Hepatocyte (in vitro differentiated cells): Measurements from ENCODE around the gene DOCK4. TPM values are rescaled to one million over a fixed set of nuclear protein-coding genes. Genes with fewer than 3 reads are reported as not detected.

ENCODE experiments used
- DNase-seq: peaks from one replicate; pipeline ENCODE4 v3.0.0-alpha.2; 2016; ENCODE audit warnings: low spot score
- H2AFZ ChIP-seq: fragments of 200-600 bp; sonication (generic); 2 replicates; pipeline ENCODE4 v1.6.0; 2016; ENCODE audit warnings: antibody characterized with exemption, mild to moderate bottlenecking
- H3K27ac ChIP-seq: fragments of 200-600 bp; sonication (generic); 2 replicates; pipeline ENCODE4 v1.5.1; 2016; ENCODE audit warnings: mild to moderate bottlenecking
- H3K27me3 ChIP-seq: fragments of 200-600 bp; sonication (generic); 2 replicates; pipeline ENCODE4 v1.6.1; 2016
- H3K36me3 ChIP-seq: fragments of 200-600 bp; sonication (generic); replicated peaks from 2 replicates; pipeline ENCODE4 v1.5.1; 2016; ENCODE audit warnings: low read depth; ENCODE audit not compliant: insufficient read depth
- H3K4me1 ChIP-seq: fragments of 200-600 bp; sonication (generic); 2 replicates; pipeline ENCODE4 v1.5.1; 2016; ENCODE audit warnings: mild to moderate bottlenecking, moderate library complexity; ENCODE audit not compliant: insufficient read depth
- H3K4me2 ChIP-seq: fragments of 200-600 bp; sonication (generic); 2 replicates; pipeline ENCODE4 v1.6.0; 2016
- H3K4me3 ChIP-seq: fragments of 200-600 bp; sonication (generic); 2 replicates; pipeline ENCODE4 v1.5.1; 2016; ENCODE audit warnings: mild to moderate bottlenecking
- H3K79me2 ChIP-seq: fragments of 200-600 bp; sonication (generic); 2 replicates; pipeline ENCODE4 v1.6.0; 2017; ENCODE audit warnings: mild to moderate bottlenecking
- H3K9me2 ChIP-seq: fragments of 200-600 bp; sonication (generic); replicated peaks from 2 replicates; pipeline ENCODE4 v1.6.0; 2017; ENCODE audit warnings: mild to moderate bottlenecking; ENCODE audit not compliant: insufficient read depth
- H3K9me3 ChIP-seq: fragments of 200-600 bp; sonication (generic); 2 replicates; pipeline ENCODE4 v1.5.1; 2016; ENCODE audit warnings: low read depth, mild to moderate bottlenecking
- H4K20me1 ChIP-seq: fragments of 200-600 bp; sonication (generic); 2 replicates; pipeline ENCODE4 v1.6.0; 2016; ENCODE audit warnings: mild to moderate bottlenecking; ENCODE audit not compliant: insufficient read depth, poor library complexity, severe bottlenecking
- EZH2 ChIP-seq: fragments of 200-600 bp; sonication (generic); IDR thresholded peaks from 2 replicates; pipeline ENCODE4 v1.6.1; 2016; ENCODE audit warnings: antibody characterized with exemption, mild to moderate bottlenecking, borderline replicate concordance
- EZH2phosphoT487 ChIP-seq: fragments of 200-600 bp; sonication (generic); IDR thresholded peaks from one replicate; pipeline ENCODE4 v1.6.1; 2018; ENCODE audit warnings: antibody characterized with exemption, mild to moderate bottlenecking, low read depth, moderate library complexity; ENCODE audit not compliant: unreplicated experiment, severe bottlenecking
- WGBS: methylation state at CpG from one replicate; pipeline ENCODE4 v1.1.6; 2016; ENCODE audit warnings: low lambda C conversion rate; ENCODE audit errors: missing lambda C conversion rate; 5-methylcytosine and 5-hydroxymethylcytosine counted together
- polyA plus RNA-seq: library from polyadenylated mRNA; unstranded; fragments of >200 nt; fragmentation: Nextera tagmentation; extraction: Ambion mirVana; gene quantifications from 2 replicates; pipeline ENCODE4 v1.2.1, GENCODE V29; 2016
- total RNA-seq: library from RNA; depleted of rRNA; stranded (reverse); fragments of >200 nt; gene quantifications from 2 replicates; pipeline ENCODE4 v1.2.3, GENCODE V29; 2014
- TF ChIP-seq, protein P1 (sequence below): fragments of 200-600 bp; sonication (generic); IDR thresholded peaks from 2 replicates; pipeline ENCODE4 v1.5.1; 2016; ENCODE audit warnings: antibody characterized with exemption, mild to moderate bottlenecking; ENCODE audit not compliant: poor library complexity

Gene DOCK4
- total and polyA plus RNA-seq, 2 experiments from 2014 or later = 4.4 to 22.9 TPM

DNA sequence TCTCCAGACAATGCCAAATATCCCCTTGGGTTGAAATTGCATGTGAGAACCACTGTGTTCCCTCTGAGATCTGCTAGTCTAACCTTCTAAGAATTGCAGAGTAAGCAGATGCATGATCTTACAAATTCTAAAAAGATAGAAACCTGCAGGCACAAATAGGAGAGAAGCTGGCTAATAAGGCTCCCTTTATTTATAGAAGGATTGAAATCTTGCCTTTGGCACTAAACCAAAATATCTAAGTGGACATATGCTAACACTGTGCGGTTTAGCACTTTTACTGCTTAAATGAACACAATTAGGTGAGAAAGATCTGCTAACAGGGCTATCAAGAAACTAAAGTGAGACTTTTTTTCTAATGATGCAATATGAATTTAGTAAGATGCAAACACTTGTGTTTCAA, 225.5 kb downstream of the DOCK4 start:
- Histone ChIP-seq H3K27ac (no peak overlapping the region), H3K27me3 (no peaks in the 10 kb centered on the region), H3K9me3 (no peaks in the 10 kb centered on the region), H3K9me2 (no peaks in the 10 kb centered on the region), H3K36me3 (no peaks in the 10 kb centered on the region), H3K4me3 (no peak overlapping the region), H4K20me1 (no peaks in the 10 kb centered on the region), H3K79me2 (no peaks in the 10 kb centered on the region), H2AFZ (no peak overlapping the region), H3K4me1 (no peaks in the 10 kb centered on the region), H3K4me2 (no peak overlapping the region)
- WGBS = 95% methylated on average over 1 of the region's 1 CpG
- TF ChIP-seq EZH2 (no peak), EZH2phosphoT487 (no peak)
- TF ChIP-seq, protein P1, sequence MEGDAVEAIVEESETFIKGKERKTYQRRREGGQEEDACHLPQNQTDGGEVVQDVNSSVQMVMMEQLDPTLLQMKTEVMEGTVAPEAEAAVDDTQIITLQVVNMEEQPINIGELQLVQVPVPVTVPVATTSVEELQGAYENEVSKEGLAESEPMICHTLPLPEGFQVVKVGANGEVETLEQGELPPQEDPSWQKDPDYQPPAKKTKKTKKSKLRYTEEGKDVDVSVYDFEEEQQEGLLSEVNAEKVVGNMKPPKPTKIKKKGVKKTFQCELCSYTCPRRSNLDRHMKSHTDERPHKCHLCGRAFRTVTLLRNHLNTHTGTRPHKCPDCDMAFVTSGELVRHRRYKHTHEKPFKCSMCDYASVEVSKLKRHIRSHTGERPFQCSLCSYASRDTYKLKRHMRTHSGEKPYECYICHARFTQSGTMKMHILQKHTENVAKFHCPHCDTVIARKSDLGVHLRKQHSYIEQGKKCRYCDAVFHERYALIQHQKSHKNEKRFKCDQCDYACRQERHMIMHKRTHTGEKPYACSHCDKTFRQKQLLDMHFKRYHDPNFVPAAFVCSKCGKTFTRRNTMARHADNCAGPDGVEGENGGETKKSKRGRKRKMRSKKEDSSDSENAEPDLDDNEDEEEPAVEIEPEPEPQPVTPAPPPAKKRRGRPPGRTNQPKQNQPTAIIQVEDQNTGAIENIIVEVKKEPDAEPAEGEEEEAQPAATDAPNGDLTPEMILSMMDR = no peak
- no peak for DNase-seq

DNA sequence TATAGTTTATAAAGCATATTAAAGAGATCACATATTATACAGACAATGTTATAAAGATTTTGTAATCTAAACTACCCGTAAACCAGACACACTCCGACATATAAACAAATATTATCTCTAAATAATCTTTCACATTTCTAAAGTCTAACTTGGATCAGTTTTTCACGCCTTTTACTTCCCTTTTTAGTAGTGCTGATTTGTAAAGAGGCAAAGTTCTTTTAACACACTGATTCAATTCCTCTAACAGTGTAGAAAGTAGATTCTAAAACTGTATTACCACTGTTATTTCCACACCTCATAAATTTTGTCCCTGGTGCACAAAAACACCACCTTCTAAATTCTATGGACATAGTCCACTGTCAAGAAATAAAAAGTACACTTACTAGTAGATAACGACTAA, 230.9 kb downstream of the DOCK4 start:
- no peak overlapping the region for H3K4me3 ChIP-seq
- no peaks in the 10 kb centered on the region for H3K36me3 ChIP-seq
- no peak for DNase-seq
- H3K27ac ChIP-seq = no peak overlapping the region
- no peaks in the 10 kb centered on the region for H3K79me2 ChIP-seq
- no peak overlapping the region for H3K4me2 ChIP-seq
- H3K9me3 ChIP-seq = no peaks in the 10 kb centered on the region
- no peaks in the 10 kb centered on the region for H3K27me3 ChIP-seq
- TF ChIP-seq, protein P1 = no peak
- TF ChIP-seq EZH2phosphoT487 = no peak
- H3K9me2 ChIP-seq = no peaks in the 10 kb centered on the region
- no peak overlapping the region for H2AFZ ChIP-seq
- H4K20me1 ChIP-seq = no peaks in the 10 kb centered on the region
- 83% methylated on average over 4 of the region's 4 CpGs for WGBS
- no peaks in the 10 kb centered on the region for H3K4me1 ChIP-seq

DNA sequence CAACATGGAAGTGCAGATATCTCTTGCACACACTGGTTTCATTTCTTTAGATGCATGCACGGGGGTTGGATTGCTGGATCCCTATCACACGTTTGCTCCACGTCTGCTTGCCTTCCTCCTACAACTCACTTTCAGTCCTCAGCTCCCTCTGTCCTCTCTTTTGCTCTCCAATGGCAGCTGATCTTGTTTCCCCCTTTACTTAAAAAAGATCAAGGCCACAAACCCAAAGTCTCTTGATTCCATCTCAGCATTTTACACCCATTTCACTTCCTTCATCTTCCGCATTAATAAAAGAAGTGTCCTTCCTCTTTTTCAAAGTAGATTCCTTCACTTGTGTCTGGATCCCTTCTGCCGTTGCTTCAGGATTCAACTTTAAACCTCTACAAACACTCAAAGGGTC, 245.2 kb downstream of the DOCK4 start:
- TF ChIP-seq, protein P1 = no peak
- TF ChIP-seq EZH2phosphoT487 = no peak
- no peak for TF ChIP-seq EZH2
- no peak overlapping the region for H3K4me3 ChIP-seq
- 87% methylated on average over 5 of the region's 5 CpGs for WGBS
- no peaks in the 10 kb centered on the region for H3K4me1 ChIP-seq
- no peaks in the 10 kb centered on the region for H3K9me3 ChIP-seq
- no peak overlapping the region for H3K4me2 ChIP-seq
- no peak overlapping the region for H3K27ac ChIP-seq
- no peak for DNase-seq
- H4K20me1 ChIP-seq = no peaks in the 10 kb centered on the region
- no peaks in the 10 kb centered on the region for H3K79me2 ChIP-seq
- H2AFZ ChIP-seq = no peak overlapping the region
- H3K27me3 ChIP-seq = no peaks in the 10 kb centered on the region
- H3K9me2 ChIP-seq = no peaks in the 10 kb centered on the region
- no peaks in the 10 kb centered on the region for H3K36me3 ChIP-seq

DNA sequence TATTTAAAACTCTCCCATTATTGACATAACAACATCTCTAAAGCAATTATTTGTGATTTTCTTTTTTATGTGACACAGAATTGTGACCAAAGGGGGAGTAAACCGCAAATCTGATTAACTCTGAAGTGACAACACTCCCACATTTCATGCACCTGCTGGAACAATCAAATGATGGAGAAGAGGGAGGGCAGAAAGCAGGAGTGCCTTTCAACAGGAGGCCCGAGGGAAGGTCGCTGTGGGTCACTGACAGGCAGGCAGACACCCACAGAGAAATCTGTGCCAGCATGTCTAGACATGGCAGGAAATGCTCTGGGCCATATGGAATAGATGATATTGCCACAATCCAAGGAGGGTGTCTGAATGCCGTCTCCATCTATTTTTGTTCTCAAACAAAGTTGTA, 247.3 kb downstream of the DOCK4 start:
- no peaks in the 10 kb centered on the region for H4K20me1 ChIP-seq
- no peak overlapping the region for H3K27ac ChIP-seq
- H3K9me2 ChIP-seq = no peaks in the 10 kb centered on the region
- no peaks in the 10 kb centered on the region for H3K9me3 ChIP-seq
- no peak overlapping the region for H3K4me3 ChIP-seq
- H3K4me2 ChIP-seq = no peak overlapping the region
- WGBS = 76% methylated on average over 4 of the region's 4 CpGs
- H3K79me2 ChIP-seq = no peaks in the 10 kb centered on the region
- no peak overlapping the region for H2AFZ ChIP-seq
- DNase-seq = no peak
- no peaks in the 10 kb centered on the region for H3K27me3 ChIP-seq
- H3K4me1 ChIP-seq = no peaks in the 10 kb centered on the region
- TF ChIP-seq, protein P1 = no peak
- TF ChIP-seq EZH2 = no peak
- TF ChIP-seq EZH2phosphoT487 = no peak
- H3K36me3 ChIP-seq = no peaks in the 10 kb centered on the region
